ENCODE measurements around the gene RXRB. TPM values are rescaled to one million over a fixed set of nuclear protein-coding genes. Genes with fewer than 3 reads are reported as not detected.

The RXRB gene
- polyA plus RNA-seq, 1 donor (not counting 4 experiments of a cell fraction or from before 2014, with no cell fraction given): 23.2 TPM

- Histone ChIP-seq H4K20me1 (ENCODE audit: control insufficient read depth, extremely low read depth, insufficient read depth, low read length) (no peaks in the 10 kb centered on the region), H3K4me3 (ENCODE audit: control insufficient read depth in 2 of 3, extremely low read depth in 1 of 3, insufficient read depth in 2 of 3, low read depth in 1 of 3, low read length in 3 of 3) (no peak overlapping the region), H3K9me3 (ENCODE audit: control insufficient read depth, low read depth, low read length) (no peaks in the 10 kb centered on the region), H3K79me2 (ENCODE audit: control insufficient read depth, insufficient read depth, low read length) (no peaks in the 10 kb centered on the region), H3K27ac (ENCODE audit: control insufficient read depth, insufficient read depth, low read length) (no peak overlapping the region), H3K9ac (ENCODE audit: control insufficient read depth, extremely low read depth, insufficient read depth, low read length) (no peak overlapping the region), H2AFZ (ENCODE audit: control insufficient read depth, low read length) (no peak overlapping the region), H3K4me2 (ENCODE audit: control insufficient read depth, extremely low read depth, insufficient read depth, low read depth, low read length) (no peak overlapping the region), H3K9me1 (ENCODE audit: control insufficient read depth, extremely low read depth, insufficient read depth, low read length) (no peaks in the 10 kb centered on the region), H3K36me3 (ENCODE audit: control insufficient read depth in 2 of 2, extremely low read depth in 1 of 2, insufficient read depth in 2 of 2, low read length in 2 of 2) (no peaks in the 10 kb centered on the region), H3K4me1 (ENCODE audit: control insufficient read depth, extremely low read depth, insufficient read depth, low read length) (no peaks in the 10 kb centered on the region), H3K27me3 (ENCODE audit: control insufficient read depth, extremely low read depth, insufficient read depth, low read length) (peaks cover 2% of the 10 kb centered on the region)
- DNase-seq (ENCODE audit: low read depth, low spot score): no peak
- TF ChIP-seq CTCF (optimal IDR thresholded peaks at IDR 0.05 in 1 of 3, IDR thresholded peaks at IDR 0.05 in 1 of 3, conservative IDR thresholded peaks at IDR 0.05 in 1 of 3; ENCODE audit: extremely low read depth in 1 of 3, insufficient read depth in 2 of 3, low read length in 3 of 3) (no peak), EZH2 (IDR thresholded peaks at IDR 0.05; ENCODE audit: low read length) (no peak)
- dilution Hi-C loops (cut with MboI; ENCODE audit: extremely low pct_ligation_motif_present, low sequenced_read_pairs): no loop called here
- no peak for FAIRE-seq
Observed at GRCh38 chr6:33174784-33175183, 25.7 kb downstream of the RXRB start.

GRCh38 chr6:33173535-33174180 is 26.8 kb downstream of the RXRB start:
- Histone ChIP-seq H3K4me3 (ENCODE audit: control insufficient read depth in 2 of 3, extremely low read depth in 1 of 3, insufficient read depth in 2 of 3, low read depth in 1 of 3, low read length in 3 of 3) (no peak overlapping the region), H3K27me3 (ENCODE audit: control insufficient read depth, extremely low read depth, insufficient read depth, low read length) (peaks cover 2% of the 10 kb centered on the region), H3K27ac (ENCODE audit: control insufficient read depth, insufficient read depth, low read length) (no peak overlapping the region), H4K20me1 (ENCODE audit: control insufficient read depth, extremely low read depth, insufficient read depth, low read length) (no peaks in the 10 kb centered on the region), H3K4me1 (ENCODE audit: control insufficient read depth, extremely low read depth, insufficient read depth, low read length) (no peaks in the 10 kb centered on the region), H3K4me2 (ENCODE audit: control insufficient read depth, extremely low read depth, insufficient read depth, low read depth, low read length) (no peak overlapping the region), H3K9ac (ENCODE audit: control insufficient read depth, extremely low read depth, insufficient read depth, low read length) (no peak overlapping the region), H3K9me1 (ENCODE audit: control insufficient read depth, extremely low read depth, insufficient read depth, low read length) (no peaks in the 10 kb centered on the region), H3K36me3 (ENCODE audit: control insufficient read depth in 2 of 2, extremely low read depth in 1 of 2, insufficient read depth in 2 of 2, low read length in 2 of 2) (no peaks in the 10 kb centered on the region), H3K79me2 (ENCODE audit: control insufficient read depth, insufficient read depth, low read length) (no peaks in the 10 kb centered on the region), H2AFZ (ENCODE audit: control insufficient read depth, low read length) (no peak overlapping the region), H3K9me3 (ENCODE audit: control insufficient read depth, low read depth, low read length) (no peaks in the 10 kb centered on the region)
- dilution Hi-C loops (cut with MboI; ENCODE audit: extremely low pct_ligation_motif_present, low sequenced_read_pairs): no loop called here
- no peak for FAIRE-seq
- TF ChIP-seq CTCF (optimal IDR thresholded peaks at IDR 0.05 in 1 of 3, IDR thresholded peaks at IDR 0.05 in 1 of 3, conservative IDR thresholded peaks at IDR 0.05 in 1 of 3; ENCODE audit: extremely low read depth in 1 of 3, insufficient read depth in 2 of 3, low read length in 3 of 3) (no peak), EZH2 (IDR thresholded peaks at IDR 0.05; ENCODE audit: low read length) (no peak)
- no peak for DNase-seq (ENCODE audit: low read depth, low spot score)

Data from keratinocyte (primary cell).